HuH-7.5 (cell line): Measurements from ENCODE around the gene GALNT9.

ENCODE experiments used
- DNase-seq: peaks from one replicate; pipeline ENCODE4 v3.0.0; 2011; ENCODE audit warnings: low spot score

GALNT9 gene

DNA sequence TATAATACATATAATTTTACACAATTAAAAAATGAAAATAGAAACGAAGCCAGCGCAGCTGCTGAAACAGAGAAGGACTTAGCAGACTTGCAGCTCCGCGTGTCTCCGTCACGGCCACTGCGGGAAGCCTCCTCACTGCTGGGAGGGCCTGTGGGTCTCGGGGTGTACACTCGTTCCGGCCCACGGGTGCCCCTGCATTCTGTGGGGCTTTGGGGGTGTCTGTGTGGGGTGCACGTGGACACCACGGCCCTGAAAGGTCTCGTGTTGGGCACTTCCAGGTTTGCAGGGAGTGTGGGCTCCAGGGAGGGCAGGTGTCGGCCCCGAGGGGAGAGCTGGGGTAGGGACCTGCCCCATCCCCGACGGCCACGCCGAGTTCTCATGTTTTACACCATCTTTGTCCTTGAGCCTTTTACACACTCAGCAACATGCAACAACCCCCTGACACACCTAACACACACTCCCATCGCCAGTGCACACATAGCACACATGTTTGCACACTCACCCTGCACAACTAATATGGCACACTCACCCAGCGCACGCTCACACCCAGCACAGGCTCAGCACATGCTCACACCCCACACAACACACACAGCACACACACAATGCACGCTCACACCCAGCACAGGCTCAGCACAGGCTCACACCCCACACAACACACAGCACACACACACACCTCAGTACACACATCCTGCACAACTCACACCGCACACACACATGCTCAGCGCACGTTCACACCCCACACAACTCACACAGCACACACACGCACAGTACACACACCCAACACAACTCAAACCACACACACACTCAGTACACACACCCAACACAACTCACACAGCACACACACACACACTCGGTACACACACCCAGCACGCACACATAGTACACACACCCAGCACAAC is 148.5 kb downstream of the GALNT9 start:
- DNase-seq: no peak

DNA sequence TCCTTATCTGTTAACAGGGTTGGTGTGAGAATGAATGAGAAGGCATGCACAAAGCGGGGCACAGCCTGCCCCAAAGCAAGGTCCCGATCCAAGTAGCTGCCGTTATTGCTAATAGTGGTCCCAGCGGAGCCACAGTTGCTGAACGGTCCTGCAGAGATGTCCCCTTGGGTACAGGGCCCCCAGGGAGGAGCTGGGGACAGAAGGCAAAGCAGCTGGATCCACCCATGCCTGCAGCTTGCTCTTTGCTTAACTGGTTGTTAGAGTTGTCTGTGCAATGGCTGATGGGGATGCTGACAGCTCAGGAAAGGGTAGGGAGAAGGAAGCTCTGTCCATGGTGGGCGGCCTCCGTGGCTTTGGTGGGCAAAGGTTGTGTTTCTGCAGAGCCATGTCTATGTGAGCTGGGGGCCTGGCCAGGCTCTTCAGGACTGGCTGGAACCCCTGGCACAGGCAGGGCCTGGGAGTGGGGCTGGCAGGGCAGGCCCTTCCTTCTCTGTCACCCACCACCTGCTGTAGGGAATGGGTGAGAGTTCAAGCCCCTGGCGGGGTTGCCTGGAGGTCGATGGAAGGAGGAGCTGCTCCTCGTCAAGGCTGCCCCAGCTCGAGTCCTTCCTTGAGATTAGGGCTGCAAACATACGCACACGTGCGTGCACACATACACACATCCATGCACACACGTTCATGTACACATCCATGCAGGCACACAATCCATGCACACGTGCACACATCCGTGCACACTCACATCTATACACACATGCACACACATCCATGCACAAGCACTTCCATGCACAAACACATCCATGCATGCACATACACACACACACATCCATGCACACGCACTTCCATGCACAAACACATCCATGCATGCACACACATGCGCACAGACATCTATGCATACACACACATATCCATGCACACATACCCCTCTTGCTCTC is 149.7 kb downstream of the GALNT9 start:
- no peak for DNase-seq

DNA sequence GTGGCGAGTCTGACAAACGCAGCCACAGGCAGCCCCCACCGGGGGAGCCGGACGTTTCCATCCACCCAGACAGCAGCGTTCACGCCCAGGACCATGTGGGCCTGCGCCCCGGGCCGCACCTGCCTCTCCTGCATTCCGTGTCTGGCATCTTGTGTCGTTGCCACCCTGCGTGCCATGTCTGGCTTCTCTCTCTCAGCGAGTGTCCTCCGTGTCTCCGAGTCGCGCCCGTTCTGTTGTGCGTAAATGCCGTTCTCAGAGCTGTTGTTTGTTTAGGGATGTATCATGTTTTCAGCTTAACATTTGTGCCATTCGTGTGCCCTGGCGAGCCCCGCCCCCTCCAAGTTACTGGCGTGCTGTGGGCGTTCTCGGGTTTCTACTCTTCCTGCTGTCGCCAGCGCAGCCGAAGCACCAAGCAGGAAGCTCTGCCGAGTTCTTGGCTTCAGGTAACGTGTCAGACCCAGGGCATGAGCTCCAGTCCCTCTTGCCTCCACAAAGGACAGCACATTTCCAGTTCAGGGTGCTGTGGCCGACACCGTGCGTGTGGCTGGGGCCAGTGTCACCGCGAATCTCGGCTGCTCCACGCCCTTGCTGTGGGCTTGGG is 150.5 kb downstream of the GALNT9 start:
- no peak for DNase-seq

DNA sequence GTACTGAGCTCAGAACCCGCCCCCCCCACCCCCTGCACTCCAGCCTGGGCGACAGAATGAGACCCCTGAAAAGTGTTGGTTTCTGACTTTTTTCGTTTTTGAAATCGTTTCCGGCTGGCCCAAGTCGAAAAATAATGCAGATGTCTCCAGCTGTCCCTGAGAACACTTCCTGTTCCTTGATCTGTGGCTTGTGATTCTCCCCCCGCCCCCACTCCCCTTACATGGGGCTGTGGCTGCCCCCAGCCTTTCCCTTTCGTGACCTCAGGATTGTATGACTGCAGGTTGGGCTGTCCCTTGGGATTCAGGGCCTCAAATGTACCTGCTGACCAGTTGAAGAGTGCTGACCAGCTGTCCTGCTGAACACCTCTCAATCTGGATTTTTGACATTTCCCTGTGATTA is 151.1 kb downstream of the GALNT9 start:
- no peak for DNase-seq

DNA sequence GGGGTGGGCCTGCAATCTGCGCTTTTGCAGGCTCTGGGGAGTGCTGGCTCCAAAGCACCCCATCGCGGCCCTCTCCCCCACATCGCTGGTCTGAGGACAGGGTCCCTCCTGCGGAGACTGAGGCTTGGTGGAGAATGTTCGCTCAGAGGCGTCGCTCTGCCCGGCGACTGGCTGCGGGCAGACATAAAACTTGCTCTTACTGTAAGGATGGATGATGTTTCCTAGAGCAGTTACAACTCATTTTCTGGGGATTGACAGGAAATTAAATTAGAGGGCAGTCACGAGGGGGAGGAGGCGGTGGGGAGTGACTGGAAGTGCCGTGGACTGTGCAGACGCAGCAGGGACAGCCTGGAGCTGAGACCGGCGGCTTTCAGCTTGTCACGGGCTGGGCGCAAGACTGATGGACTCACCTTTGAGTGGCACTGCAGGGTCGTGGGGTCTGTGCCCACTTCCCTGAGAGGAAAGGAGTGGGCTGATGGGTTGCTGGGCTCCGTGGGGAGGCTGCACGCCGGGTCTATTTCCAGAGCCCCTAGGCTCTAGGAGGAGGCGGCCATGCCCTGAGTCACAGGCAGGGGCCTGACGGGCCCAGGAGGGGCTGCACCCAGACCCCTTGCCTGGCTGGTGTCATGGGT is 152.4 kb downstream of the GALNT9 start:
- DNase-seq: no peak

DNA sequence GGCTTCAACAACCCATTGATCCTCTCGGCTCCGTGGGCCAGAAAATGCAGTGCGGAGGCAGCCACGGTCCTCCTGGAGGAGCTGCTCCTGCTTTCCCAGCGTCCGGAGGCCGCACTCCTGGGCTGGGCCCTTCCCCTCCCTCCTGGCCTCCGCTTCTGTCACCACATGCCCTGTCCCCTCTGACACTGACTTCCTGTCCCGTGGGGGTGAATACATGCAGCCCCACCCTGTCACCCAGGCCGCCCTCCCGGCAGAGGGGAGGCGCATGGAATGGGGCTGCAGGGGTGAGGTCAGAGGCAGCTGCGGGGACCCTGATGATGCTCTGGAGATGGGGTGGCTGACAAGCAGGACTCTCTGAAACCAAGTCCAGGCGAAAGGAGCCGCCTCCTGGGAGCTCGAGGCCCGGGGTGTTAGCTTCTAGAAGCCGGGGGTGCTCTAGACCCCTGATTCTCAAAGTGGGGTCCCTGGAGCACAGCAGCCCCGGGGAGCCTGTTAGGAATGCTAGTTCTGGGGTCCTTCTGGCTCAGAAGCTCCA is 152.9 kb downstream of the GALNT9 start:
- DNase-seq: no peak

DNA sequence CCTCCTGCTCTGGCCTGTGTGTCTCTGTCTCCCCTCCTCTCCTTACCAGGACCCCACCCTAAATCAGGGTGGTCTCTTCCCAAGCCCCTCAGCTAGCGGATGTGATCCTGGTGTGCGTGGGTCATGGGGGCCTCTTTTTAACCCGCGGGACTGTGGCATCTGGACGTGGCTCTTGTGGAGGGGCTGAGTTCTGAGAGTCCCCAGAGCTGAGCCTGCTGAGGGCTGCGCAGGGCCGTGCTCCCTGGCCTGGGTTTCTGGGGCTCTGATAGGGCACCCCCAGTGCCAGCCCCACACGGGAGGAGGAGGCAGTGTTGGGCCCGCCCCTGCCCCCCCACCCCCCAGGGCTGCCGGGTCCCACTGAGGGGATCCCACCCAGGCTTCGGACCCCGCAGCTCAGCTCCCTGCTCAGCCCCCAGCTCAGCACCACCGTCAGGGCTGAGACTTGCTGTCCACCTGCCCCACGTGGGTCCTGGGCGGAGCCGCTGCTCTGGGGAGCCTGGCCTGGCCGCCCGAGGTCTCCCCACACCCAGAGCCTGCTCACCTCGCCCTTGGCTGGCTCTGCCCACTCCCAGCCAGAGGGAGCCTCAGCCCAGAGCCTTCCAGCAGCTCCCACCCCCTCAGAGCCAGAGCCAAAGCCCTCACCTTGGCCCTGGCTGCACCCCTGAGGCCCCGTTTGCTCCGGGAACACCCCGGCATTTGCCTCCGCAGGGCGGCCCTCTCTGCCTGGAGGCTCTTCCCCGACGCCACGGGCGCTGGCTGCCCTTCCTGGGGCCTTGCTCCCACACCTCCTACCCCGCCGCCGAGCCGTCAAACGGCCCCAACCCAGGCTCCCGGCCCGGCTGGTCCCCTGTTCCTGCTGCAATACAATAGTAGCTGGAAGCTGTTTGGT is 153.6 kb downstream of the GALNT9 start:
- DNase-seq: no peak

DNA sequence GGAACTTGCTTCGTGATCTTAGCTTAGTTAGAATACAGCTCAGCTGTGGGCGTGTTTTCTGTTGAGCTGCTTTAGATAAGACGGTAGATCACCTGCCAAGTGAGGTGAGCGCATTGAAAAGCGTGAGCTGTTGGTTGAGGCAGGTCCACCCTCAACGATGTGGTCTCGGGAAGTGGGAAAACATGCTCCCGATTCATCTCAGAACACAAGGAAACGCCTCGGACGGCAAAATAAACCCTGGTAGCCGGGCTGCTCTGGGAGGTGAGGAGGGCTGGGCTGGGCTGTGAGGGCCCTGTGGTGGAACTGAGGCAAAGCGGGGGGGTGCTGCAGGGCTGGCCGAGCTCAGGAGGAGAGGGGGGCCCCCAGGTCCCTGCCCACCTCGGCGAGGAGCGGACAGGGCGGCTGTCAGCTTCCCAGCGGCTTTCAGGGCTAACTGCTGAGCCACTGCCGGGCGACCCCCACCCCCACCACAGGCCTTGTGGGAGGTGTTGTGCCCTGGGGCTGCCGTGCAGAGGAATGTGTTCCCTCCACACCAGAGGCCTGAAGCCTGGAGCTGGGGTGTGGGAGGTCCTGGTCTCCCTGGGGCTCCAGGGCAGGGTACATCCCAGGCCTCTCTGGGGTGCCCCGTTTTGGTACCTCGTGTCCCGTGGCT is 154.4 kb downstream of the GALNT9 start:
- DNase-seq: no peak

DNA sequence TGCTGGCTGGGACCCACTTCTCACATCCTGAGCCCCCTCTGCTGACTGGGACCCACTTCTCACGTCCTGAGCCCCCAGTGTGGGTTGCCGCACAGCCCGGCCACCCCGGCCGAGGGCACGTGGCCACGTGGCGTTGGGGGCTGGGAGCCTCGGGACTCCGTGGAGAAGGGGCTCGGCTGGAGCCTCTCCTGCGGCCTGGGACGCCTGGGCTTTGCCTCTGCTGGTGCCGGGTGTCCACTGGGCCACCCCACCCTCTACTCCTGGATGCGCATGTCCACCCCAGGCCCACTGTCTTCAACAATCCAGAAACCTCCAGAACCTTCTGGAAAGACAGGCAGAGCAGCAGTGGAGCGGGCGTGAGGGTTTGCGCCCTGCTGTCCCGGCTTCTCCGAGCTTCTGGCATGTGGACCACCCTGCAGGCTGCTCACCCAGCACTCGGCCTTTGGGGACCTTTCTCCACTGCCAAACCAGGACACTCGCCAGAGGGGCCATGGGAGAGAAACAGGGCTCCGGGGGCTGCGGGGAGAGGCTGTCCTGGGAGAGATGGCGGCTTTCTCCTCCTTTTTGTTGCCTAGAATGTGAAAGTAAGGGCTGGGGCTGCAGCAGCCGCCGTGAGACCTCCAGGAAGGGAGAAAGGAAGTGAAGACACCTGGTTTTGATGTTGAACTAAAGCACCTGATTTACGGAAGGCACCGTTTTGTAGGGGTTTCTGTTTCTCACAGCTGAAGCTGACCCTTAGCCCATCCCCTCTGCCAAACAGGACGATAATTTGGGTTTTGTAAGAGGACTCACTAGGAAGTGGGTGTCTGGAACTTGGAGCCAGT is 155.2 kb downstream of the GALNT9 start:
- no peak for DNase-seq

DNA sequence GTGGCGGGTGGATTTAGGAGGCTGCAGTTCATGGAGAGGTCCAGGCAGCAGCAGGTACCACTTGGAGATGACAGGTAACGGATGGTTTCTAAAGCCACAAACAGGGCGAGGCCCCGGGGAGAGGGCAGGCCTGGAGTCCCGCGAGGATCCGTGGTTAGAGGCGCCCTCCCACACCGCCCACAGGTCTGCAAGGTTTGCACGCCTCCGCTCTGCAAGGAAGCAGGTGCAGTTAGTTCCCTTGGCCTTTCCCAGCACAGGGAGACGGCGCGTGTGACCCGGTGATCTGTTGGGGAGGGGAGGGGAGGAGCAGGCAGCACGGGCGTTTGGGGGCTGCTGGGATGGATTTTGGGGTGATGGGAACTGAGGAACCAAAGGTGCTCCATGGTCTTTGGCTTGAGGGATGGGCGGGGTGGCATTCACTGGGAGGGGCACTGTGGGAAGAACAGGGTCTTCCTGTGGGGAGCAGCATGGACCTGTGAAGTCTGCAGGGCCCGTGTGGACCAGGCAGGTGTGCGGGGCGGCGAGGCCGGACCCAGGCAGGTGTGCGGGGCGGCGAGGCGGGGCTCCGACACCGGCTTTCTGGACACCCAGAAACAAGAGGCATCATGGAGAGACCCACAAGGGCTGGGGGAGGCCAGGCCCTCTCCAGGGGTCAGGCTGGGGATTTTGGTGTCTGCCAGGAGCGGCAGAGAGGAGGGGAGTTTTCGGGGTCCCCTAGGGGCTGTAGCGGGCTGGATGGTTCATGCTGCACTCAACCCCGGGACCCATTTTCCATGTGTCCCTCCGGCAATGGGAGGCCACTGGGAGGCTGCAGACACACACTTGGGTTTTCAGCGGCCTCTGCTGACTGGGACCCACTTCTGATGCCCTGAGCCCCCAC is 156.0 kb downstream of the GALNT9 start:
- no peak for DNase-seq

DNA sequence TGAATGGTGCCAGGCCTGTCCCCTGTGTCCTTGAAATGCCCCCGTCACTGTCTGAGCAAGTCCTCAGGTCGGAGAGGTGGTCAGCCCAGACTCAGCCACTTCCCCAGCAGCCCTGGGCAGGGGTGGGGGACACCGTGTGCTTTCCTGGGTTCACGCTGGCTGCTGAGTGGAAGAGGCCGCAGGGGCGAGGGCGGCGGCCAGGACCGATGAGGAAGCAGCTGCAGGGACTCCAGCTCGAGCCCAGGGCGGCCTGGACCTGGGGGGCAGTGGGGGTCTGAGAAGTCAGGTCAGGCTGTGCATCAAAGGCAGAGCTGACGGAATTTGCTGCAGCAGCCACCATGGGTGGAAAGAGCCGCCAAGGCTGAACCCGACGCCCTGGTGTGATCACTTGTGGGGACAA is 156.8 kb downstream of the GALNT9 start:
- no peak for DNase-seq

DNA sequence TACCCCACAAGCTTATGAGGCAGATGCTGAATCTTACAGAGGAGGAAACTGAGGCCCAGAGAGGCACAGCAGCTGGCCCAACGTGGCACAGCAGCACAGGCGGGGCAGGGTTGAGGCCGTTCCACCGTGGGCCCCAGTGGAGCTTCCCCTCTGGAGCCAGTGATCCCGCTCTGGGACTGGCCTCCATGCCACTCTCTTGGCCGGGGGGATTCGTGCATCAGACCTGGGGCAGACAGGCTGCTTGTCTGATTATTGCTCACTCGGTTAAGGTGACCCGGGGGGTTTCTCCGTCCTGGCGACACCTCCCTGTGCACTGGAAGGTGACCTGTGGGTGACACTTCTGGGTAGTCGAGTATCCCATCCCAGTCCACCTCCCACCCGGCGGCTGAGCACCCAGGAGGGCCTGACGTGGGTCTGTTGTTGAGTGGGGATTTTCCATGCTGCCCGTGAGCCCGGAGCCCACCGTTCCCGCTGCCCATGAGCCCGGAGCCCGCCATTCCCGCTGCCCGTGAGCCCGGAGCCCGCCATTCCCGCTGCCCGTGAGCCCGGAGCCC is 157.3 kb downstream of the GALNT9 start:
- no peak for DNase-seq

DNA sequence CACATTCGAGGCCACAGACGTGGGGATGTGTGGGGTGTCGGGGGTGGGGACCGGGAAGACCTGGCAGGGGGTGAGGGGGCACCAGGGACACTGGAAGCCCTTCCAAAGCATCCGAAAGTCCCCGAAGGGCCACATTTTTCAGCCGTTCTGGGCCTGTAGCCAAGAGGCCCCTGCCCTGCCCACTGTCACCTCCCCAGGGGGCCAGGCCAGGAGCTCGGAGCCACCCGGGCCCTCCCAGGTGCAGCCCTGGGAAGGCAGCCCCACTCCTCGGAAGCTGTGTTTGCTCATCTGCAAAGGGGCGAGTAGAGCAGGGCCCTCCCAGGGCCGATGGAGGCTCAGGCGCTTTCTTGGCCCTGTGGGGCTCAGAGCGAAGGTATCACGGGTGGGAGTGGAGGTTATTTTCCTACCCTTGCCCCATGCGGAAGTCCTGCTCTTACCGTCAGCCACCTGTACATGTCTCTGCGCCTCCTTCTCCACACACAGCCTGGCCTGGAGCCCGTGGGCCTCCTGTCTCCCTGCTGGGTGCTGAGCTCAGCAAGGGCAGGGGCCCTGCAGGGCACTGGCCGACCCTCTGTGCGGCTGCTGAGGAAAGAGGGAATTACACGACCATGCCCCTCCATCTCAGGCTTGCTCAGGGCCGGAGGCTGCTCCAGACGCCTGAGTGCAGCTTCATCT is 158.0 kb downstream of the GALNT9 start:
- DNase-seq: no peak

DNA sequence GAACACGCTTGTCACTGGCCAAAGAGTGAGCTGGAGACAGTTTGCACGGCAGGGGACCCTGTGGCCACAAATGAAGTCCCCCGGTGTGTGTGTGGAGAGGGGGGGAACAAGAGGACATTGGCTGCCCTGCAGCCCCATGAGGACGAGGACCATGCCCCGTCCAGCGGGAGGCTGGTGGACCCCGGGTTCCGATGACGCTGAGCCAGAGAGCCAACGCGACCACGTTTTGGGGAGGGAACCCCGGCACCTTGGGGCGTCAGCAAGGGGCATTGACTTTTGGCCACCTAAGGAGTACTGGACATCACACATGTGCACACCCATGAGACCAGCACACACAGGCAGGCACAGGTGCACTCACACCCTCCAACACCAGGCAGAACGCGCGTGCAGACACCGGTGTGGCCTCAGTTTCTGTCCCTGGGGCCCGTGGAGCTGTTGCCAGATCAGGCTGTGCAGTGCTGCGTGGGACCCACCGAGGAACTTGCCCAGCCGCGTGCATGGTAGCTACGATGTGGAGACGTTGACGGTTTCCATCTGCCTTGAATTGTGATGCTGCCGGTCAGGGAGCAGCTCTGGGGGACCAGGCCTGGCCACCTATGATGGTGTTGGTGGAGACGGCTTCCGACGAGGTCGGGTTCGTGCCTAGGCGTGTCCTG is 158.6 kb downstream of the GALNT9 start:
- DNase-seq: no peak

DNA sequence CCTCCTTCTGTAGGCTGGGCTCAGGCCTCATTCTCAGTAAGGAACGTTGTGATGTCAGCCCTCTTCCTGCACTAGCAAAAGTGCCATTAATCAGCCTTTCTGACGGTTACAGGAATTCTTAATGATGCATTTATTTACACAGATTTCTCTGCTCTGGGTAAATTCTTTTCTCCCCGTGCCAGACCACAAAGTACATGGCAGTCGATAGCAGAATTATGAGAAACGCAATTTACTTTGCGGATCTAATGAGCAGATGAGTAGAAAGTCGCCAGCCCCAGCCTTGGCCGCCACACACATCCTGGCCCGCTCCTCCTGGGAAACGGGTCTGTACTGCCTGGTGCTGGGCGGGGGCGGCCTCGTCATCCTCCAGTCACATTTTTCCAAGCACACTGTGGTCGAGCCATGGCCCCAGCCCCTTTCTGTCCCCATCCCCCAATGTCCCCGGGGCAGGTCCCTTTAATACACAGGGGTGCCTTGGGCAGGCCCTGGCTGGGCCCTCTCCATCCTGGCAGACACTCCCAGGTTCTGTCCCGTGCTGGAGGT is 159.2 kb downstream of the GALNT9 start:
- DNase-seq: no peak

DNA sequence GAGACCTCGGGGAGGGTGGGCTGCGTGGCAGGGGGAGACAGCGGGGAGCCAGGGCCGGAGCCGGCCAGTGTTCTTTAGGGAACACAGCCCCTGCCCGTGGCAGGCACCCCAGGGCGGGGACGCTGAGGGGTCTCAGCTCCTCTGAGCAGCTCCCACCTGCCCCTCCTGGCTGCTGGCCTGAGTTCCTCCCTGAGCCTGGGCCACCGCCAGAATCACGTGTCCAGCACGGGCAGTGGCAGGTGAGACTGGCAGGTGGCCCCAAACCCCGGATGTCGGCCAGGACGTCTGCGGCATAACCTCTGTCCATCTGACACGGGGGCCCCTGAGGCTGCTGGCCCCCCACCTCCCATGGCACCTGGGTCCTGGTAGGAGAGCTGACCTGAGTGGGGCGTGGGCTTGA is 160.0 kb downstream of the GALNT9 start:
- no peak for DNase-seq
